IPS-18c (cell line): ENCODE data around the gene CD7.
"Not testable (repeated sequence)": the region's sequence is repeated elsewhere in the genome, so short reads cannot be mapped to it uniquely, and the experiment has no call there.

Source experiments
- H3K4me3 ChIP-seq: 2 replicates; pipeline ENCODE4 v1.7.0; 2013; ENCODE audit warnings: low read depth, mild to moderate bottlenecking, low read length, moderate library complexity; ENCODE audit not compliant: insufficient read depth
- H3K9me3 ChIP-seq: one replicate; pipeline ENCODE4 v1.6.1; 2013; ENCODE audit warnings: mild to moderate bottlenecking, low read length, moderate library complexity; ENCODE audit not compliant: control insufficient read depth, insufficient read depth

CD7 gene

GRCh38 chr17:82349287-82349701, 31.9 kb upstream of the CD7 start:
- Histone ChIP-seq H3K9me3 (no peaks in the 10 kb centered on the region), H3K4me3 (no peak overlapping the region)

- no peaks in the 10 kb centered on the region for H3K9me3 ChIP-seq
- no peak overlapping the region for H3K4me3 ChIP-seq
Measured at GRCh38 chr17:82348866-82349265, 31.5 kb upstream of the CD7 start.

- H3K9me3 ChIP-seq = no peaks in the 10 kb centered on the region
- no peak overlapping the region for H3K4me3 ChIP-seq
Measured at GRCh38 chr17:82348434-82348833, 31.0 kb upstream of the CD7 start.

- H3K4me3 ChIP-seq, H3K9me3 ChIP-seq: not testable (repeated sequence)
Measured at GRCh38 chr17:82347994-82348393, 30.6 kb upstream of the CD7 start.

- Histone ChIP-seq H3K4me3 (no peak overlapping the region), H3K9me3 (no peaks in the 10 kb centered on the region)
Measured at GRCh38 chr17:82346342-82347300, 29.2 kb upstream of the CD7 start.

GRCh38 chr17:82345151-82345976, 28.0 kb upstream of the CD7 start:
- Histone ChIP-seq H3K9me3 (no peaks in the 10 kb centered on the region), H3K4me3 (no peak overlapping the region)

GRCh38 chr17:82344175-82344907, 26.9 kb upstream of the CD7 start:
- Histone ChIP-seq H3K4me3 (no peak overlapping the region), H3K9me3 (no peaks in the 10 kb centered on the region)

GRCh38 chr17:82343560-82343959, 26.2 kb upstream of the CD7 start:
- H3K9me3 ChIP-seq = no peaks in the 10 kb centered on the region
- no peak overlapping the region for H3K4me3 ChIP-seq

GRCh38 chr17:82342361-82343079, 25.1 kb upstream of the CD7 start:
- Histone ChIP-seq H3K9me3 (no peaks in the 10 kb centered on the region), H3K4me3 (no peak overlapping the region)

GRCh38 chr17:82339634-82340580, 22.5 kb upstream of the CD7 start:
- no peak overlapping the region for H3K4me3 ChIP-seq
- H3K9me3 ChIP-seq = no peaks in the 10 kb centered on the region

- Histone ChIP-seq H3K9me3 (no peaks in the 10 kb centered on the region), H3K4me3 (no peak overlapping the region)
Measured at GRCh38 chr17:82338858-82339633, 21.6 kb upstream of the CD7 start.

GRCh38 chr17:82334622-82335394, 17.4 kb upstream of the CD7 start:
- Histone ChIP-seq H3K4me3 (no peak overlapping the region; the same call in 1 of the 2 replicates), H3K9me3 (no peaks in the 10 kb centered on the region)

- H3K9me3 ChIP-seq = no peaks in the 10 kb centered on the region
- H3K4me3 ChIP-seq = no peak overlapping the region
Measured at GRCh38 chr17:82334204-82334621, 16.8 kb upstream of the CD7 start.

- peak within 1 kb of the TSS; percentile 40 for H3K4me3 ChIP-seq
- H3K9me3 ChIP-seq = no peaks in the 10 kb centered on the region
Measured at GRCh38 chr17:82333279-82334171, 16.1 kb upstream of the CD7 start, which contains the start of gene SECTM1. TSS of gene SECTM1 (minus strand) at chr17:82333766. CDS start at chr17:82327240, 6,526 bp downstream.
